ENCODE data around the gene BCL2. TPM values are rescaled to one million over a fixed set of nuclear protein-coding genes. Genes with fewer than 3 reads are reported as not detected.

Gene BCL2
- total RNA-seq, 1 experiment from 2014 or later, result 1.3 TPM

- Mint-ChIP-seq H3K9me3 (peaks cover 0 to 3% of the 10 kb centered on the region in 2 experiments; a peak in 1 of 5 replicates), H3K27me3 (ENCODE audit: low read depth) (0 out of 2 replicates have a peak, but pooled peaks cover 2% of the 10 kb centered on the region), H3K4me1 (peaks cover 7 to 15% of the 10 kb centered on the region in 2 experiments), H3K36me3 (ENCODE audit: insufficient read depth in 1 of 3, low read depth in 3 of 3) (no peaks in the 10 kb centered on the region), H3K4me3 (no peak overlapping the region), H3K27ac (no peak overlapping the region)
- no peak overlapping the region for H4K5ac ChIP-seq (ENCODE audit: insufficient read length, low read depth, low read length)
- H3K18ac ChIP-seq (ENCODE audit: insufficient read length, low read depth, low read length), result no peak overlapping the region
- H3K9me3 ChIP-seq (ENCODE audit: control insufficient read depth, low read depth, low read length), result no peaks in the 10 kb centered on the region
- no peak overlapping the region for H2BK20ac ChIP-seq (ENCODE audit: low read depth, low read length, poor library complexity, severe bottlenecking)
- no peak overlapping the region for H3T11ph ChIP-seq (ENCODE audit: low read length)
- no peaks in the 10 kb centered on the region for H3K79me1 ChIP-seq (ENCODE audit: insufficient read depth, low read depth, low read length, poor library complexity, severe bottlenecking)
- H3K4me2 ChIP-seq (ENCODE audit: insufficient read depth, insufficient read length, low read length), result no peak overlapping the region
- no peaks in the 10 kb centered on the region for H3K4me1 ChIP-seq (ENCODE audit: insufficient read depth, low read length)
- no peak overlapping the region for H2BK120ac ChIP-seq (ENCODE audit: low read depth, low read length, poor library complexity, severe bottlenecking)
- no peak for TF ChIP-seq CTCF (conservative IDR thresholded peaks at IDR 0.05)
- H3K27me3 ChIP-seq (ENCODE audit: insufficient read depth, low read length), result no peaks in the 10 kb centered on the region
- no peak overlapping the region for H2AFZ ChIP-seq (ENCODE audit: low read length)
- DNase-seq, result no peak
- H3K9ac ChIP-seq (ENCODE audit: extremely low read depth, insufficient read length, low read length), result no peak overlapping the region
- H2AK5ac ChIP-seq (ENCODE audit: insufficient read length, low read length), result no peak overlapping the region
- no peaks in the 10 kb centered on the region for H3K79me2 ChIP-seq (ENCODE audit: insufficient read depth, low read length)
- H4K20me1 ChIP-seq (ENCODE audit: control insufficient read depth, insufficient read depth, insufficient read length), result no peaks in the 10 kb centered on the region
- no peak overlapping the region for H2BK12ac ChIP-seq (ENCODE audit: insufficient read length, low read depth, low read length)
- no peak overlapping the region for H3K23ac ChIP-seq (ENCODE audit: insufficient read length, low read depth, low read length)
- no peak overlapping the region for H4K8ac ChIP-seq (replicated peaks; ENCODE audit: insufficient read length, low read depth, low read length)
- H3K56ac ChIP-seq (ENCODE audit: insufficient read length, low read depth, low read length), result no peak overlapping the region
- WGBS (ENCODE audit: extremely low coverage, insufficient read length, low lambda C conversion rate), result no CpG with 5 or more reads among the region's 2 CpGs
- no peak overlapping the region for H3K14ac ChIP-seq (ENCODE audit: insufficient read depth, low read length)
- no peak overlapping the region for H2BK5ac ChIP-seq (ENCODE audit: insufficient read length, low read length)
- no peak overlapping the region for H3K4ac ChIP-seq (ENCODE audit: low read depth, low read length)
- H4K91ac ChIP-seq (ENCODE audit: insufficient read length, low read depth, low read length), result no peak overlapping the region
- H3K27ac ChIP-seq (ENCODE audit: insufficient read length, low read depth, low read length), result no peak overlapping the region
- H3K23me2 ChIP-seq (ENCODE audit: insufficient read length, low read depth, low read length, poor library complexity, severe bottlenecking), result no peaks in the 10 kb centered on the region
- H2BK15ac ChIP-seq (ENCODE audit: low read depth, low read length), result no peak overlapping the region
Measured at GRCh38 chr18:63232826-63233225, 86.7 kb downstream of the BCL2 start.

Data from H9 (cell line).